Measurements from ENCODE around the gene PRRT3. TPM values are rescaled to one million over a fixed set of nuclear protein-coding genes. Genes with fewer than 3 reads are reported as not detected.

Gene PRRT3
- total RNA-seq, 1 donor from 2014 or later = 2.5 TPM

DNA sequence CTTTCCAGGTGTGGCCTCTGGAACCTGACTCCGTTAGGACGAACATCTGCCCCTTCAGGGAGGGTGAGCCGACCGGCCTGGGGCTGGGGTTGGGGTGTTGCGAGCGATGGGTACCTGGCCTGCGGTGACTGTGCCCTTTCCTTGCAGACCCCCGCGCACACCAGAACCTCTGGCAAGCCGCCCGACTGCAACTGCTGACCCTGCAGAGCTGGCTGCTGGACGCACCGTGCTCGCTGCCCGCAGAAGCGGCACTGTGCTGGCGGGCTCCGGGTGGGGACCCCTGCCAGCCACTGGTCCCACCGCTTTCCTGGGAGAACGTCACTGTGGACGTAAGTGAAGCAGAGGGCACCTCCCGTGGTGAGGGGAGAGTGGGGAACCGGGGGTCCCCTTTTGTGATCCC is 24.1 kb downstream of the PRRT3 start:
- DNase-seq (ENCODE audit: extremely low read depth, low read depth, low spot score) = no peak

GRCh38 chr3:9918261-9919038 is 33.8 kb downstream of the PRRT3 start:
- no peak for DNase-seq (ENCODE audit: extremely low read depth, low read depth, low spot score)

- no peak for DNase-seq (ENCODE audit: extremely low read depth, low read depth, low spot score)
These were observed 34.4 kb downstream of the PRRT3 start for GRCh38 chr3:9917820-9918219.

DNA sequence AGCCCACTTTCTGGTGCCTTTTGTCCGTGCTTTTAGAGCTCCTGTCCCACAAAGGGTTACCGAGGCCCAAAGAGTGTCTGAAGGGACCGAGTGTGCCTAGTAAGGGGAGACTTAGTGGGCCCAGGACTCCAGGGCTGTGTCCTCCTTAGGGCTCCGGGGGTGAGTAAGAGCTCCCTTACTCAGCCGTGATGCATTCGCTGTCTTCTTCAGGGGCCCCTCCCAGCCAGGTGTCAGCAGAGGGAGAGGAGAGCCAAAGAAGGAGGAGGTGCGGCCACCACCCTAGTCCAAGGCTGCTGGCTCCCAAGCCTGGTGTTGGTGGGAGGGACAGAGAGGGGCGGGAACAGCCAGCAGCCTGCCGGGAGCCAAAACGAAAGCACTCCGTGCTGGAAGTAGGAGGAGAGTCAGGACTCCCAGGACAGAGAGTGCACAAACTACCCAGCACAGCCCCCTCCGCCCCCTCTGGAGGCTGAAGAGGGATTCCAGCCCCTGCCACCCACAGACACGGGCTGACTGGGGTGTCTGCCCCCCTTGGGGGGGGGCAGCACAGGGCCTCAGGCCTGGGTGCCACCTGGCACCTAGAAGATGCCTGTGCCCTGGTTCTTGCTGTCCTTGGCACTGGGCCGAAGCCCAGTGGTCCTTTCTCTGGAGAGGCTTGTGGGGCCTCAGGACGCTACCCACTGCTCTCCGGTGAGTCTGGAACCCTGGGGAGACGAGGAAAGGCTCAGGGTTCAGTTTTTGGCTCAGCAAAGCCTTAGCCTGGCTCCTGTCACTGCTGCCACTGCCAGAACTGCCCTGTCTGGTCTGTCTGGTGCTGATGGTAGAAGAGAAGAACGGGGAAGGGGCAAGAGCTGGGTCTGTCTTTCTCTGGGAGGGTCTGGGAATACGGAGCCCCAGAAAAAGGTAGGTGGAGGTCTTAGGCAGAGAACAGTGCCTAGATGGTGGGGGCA is 35.2 kb downstream of the PRRT3 start, which contains the start of gene IL17RC:
IL17RC (plus strand) TSS at position 365 of the 947 bp plus-strand sequence; CDS start at position 583, 218 bp downstream.
- DNase-seq (ENCODE audit: extremely low read depth, low read depth, low spot score) = no peak

GRCh38 chr3:9916346-9916733 is 35.9 kb downstream of the PRRT3 start:
- no peak for DNase-seq (ENCODE audit: extremely low read depth, low read depth, low spot score)

GRCh38 chr3:9915254-9916141 is 36.7 kb downstream of the PRRT3 start:
- no peak for DNase-seq (ENCODE audit: extremely low read depth, low read depth, low spot score)

- DNase-seq (ENCODE audit: extremely low read depth, low read depth, low spot score) = no peak
These were observed 37.5 kb downstream of the PRRT3 start for GRCh38 chr3:9914559-9915253.

GRCh38 chr3:9914011-9914410 is 38.2 kb downstream of the PRRT3 start:
- no peak for DNase-seq (ENCODE audit: extremely low read depth, low read depth, low spot score)

GRCh38 chr3:9913601-9914000 is 38.6 kb downstream of the PRRT3 start:
- no peak for DNase-seq (ENCODE audit: extremely low read depth, low read depth, low spot score)

DNA sequence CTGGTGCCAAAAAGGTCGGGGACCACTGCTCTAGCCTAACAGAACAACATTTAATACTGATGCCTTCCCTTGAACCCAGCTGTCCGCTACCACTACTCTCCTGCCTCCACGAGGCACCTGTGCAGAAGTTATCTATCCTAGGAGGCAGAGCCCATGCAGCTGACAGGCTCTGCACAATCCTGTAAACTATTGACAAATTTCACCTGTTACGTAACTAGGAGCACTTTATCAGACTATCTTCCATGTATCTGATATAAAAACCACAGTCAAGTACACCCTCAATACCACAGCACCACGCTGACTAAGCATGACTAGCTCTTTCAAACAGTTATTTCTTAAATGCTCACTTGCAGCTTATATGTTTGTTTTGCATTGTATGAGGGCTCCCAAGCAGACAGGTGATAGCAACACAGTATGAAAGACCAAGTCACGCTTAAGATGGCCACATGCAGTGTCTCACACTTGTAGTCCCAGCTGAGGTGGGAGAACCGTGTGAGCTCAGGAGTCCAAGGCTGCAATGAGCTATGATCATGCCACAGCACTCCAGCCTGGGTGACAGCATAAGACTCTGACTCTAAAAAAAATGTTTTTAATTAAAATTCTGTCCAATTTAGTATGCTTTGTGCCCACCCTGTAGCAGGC is 39.8 kb downstream of the PRRT3 start:
- no peak for DNase-seq (ENCODE audit: extremely low read depth, low read depth, low spot score)

GRCh38 chr3:9911863-9912262 is 40.3 kb downstream of the PRRT3 start:
- DNase-seq (ENCODE audit: extremely low read depth, low read depth, low spot score) = no peak

DNA sequence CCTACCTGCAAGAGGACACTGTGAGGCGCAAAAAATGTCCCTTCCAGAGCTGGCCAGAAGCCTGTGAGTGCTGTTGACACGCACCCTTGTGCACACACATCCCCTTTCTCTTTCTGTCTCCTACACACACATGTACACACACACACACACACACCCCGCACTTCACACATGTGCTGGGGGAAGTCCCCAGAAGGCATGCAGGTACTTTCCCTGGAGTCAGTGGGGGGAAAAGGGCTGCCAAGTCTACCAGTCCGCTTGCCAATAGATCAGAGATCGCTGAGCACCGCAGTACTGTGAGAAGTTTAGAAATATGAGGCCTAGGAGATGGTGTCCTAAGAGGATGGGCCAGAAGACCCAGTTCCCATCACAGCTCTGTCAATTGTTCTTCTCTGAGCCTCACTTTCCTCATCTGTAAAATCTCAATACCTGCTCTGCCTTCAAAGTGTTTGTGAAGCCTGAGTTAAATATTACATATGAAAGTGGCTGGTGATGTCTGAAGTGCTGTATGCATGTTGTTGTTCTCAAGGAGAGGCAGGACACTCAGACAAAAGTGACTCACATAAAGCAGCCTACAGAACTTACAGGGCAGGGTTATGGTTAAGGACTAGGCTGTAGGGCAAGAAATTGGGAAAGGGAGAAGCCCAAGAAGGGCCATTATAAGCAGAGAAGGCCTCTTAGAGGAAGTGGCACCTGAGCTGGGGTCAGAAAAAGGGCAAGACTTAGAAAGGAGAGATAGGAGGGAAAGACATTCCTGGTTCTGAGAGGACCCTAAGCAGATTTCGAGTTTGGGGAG is 42.8 kb downstream of the PRRT3 start:
- no peak for DNase-seq (ENCODE audit: extremely low read depth, low read depth, low spot score)

GRCh38 chr3:9908286-9908685 is 43.9 kb downstream of the PRRT3 start:
- no peak for DNase-seq (ENCODE audit: extremely low read depth, low read depth, low spot score)

GRCh38 chr3:9906480-9906879 is 45.7 kb downstream of the PRRT3 start:
- no peak for DNase-seq (ENCODE audit: extremely low read depth, low read depth, low spot score)

- DNase-seq (ENCODE audit: extremely low read depth, low read depth, low spot score) = no peak
These were observed 48.3 kb downstream of the PRRT3 start for GRCh38 chr3:9903904-9904303.

- no peak for DNase-seq (ENCODE audit: extremely low read depth, low read depth, low spot score)
These were observed 49.0 kb downstream of the PRRT3 start for GRCh38 chr3:9903238-9903624.

DNA sequence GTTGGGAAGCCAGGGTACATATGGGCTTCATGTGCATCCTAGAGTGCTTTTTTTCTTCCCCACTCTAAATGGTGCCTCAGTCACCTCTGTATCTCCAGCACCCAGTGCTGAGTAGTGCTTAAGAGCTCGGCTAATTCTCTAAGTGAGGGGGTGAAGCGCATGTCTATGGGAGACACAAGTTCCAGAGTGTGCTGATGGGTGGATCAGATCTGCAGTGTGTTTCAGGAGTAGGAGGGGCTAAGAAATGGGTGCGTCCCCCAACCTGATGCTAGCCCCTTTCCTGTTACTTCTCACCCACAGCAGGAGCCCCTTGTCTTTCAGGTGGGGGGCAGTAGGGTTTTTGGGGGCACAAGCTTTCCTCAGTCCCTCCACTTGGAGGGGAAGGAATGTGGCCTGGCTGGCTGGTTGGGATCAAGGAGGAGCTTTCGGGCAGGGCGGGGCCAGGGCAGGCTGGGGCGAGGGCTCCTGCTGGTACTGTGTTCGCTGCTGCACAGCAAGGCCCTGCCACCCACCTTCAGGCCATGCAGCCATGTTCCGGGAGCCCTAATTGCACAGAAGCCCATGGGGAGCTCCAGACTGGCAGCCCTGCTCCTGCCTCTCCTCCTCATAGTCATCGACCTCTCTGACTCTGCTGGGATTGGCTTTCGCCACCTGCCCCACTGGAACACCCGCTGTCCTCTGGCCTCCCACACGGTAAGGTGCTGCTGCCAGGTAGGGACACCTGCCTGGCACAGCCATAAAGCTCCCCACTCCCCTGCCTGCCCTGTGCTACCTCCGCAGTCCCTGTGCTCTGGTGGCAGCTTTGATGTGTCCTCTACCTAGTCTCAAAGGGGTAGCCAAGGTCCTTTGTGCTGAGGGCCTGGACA is 49.6 kb downstream of the PRRT3 start, which contains the start of gene IL17RE:
IL17RE (plus strand) TSS at position 477 of the 866 bp plus-strand sequence; CDS start at position 562, 85 bp downstream.
- no peak for DNase-seq (ENCODE audit: extremely low read depth, low read depth, low spot score)

- peak; percentile 12 for DNase-seq (ENCODE audit: extremely low read depth, low read depth, low spot score)
These were observed 50.2 kb downstream of the PRRT3 start for GRCh38 chr3:9901967-9902366.

Measured in glomerular endothelial cell (primary cell).